Measurements from ENCODE around the gene HS6ST3.

DNA sequence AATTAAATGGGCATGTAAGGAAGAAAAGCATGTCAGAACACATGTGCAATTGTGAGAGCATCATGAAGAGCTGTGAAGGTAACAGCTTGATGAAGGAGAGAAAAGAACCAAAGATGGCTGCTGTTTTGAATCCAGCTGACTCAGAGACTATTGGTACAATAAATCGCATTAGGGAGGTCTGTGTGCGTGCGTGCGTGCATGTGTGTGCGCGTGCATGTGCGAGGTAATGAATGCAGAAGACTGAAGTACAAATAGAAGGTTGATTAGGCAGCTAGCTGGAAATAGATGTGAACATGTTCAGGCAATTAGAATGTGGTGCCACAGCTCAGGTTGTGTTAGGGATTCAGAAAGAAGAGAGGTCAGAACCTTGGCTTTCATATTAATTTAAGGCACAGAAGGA, 463.9 kb downstream of the HS6ST3 start:
- TF ChIP-seq, protein P1, sequence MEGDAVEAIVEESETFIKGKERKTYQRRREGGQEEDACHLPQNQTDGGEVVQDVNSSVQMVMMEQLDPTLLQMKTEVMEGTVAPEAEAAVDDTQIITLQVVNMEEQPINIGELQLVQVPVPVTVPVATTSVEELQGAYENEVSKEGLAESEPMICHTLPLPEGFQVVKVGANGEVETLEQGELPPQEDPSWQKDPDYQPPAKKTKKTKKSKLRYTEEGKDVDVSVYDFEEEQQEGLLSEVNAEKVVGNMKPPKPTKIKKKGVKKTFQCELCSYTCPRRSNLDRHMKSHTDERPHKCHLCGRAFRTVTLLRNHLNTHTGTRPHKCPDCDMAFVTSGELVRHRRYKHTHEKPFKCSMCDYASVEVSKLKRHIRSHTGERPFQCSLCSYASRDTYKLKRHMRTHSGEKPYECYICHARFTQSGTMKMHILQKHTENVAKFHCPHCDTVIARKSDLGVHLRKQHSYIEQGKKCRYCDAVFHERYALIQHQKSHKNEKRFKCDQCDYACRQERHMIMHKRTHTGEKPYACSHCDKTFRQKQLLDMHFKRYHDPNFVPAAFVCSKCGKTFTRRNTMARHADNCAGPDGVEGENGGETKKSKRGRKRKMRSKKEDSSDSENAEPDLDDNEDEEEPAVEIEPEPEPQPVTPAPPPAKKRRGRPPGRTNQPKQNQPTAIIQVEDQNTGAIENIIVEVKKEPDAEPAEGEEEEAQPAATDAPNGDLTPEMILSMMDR (IDR thresholded peaks at IDR 0.05) = no peak
- no peak for TF ChIP-seq POLR2A (IDR thresholded peaks at IDR 0.05)

Measured in sigmoid colon (tissue), 3 donors.